CD14-positive monocyte (primary cell): Measurements from ENCODE around the gene MAML3. TPM values are rescaled to one million over a fixed set of nuclear protein-coding genes. Genes with fewer than 3 reads are reported as not detected.
A peak's percentile ranks its signal among the peaks of the same experiment; 100 is the strongest.

Experiments
- DNase-seq, 3 donors: peaks; one replicate each; pipeline ENCODE4 v3.0.0-alpha.2; 2011 to 2022
- H2AFZ ChIP-seq: 2 replicates; pipeline ENCODE4 v1.6.0; 2012; ENCODE audit warnings: mild to moderate bottlenecking, low read depth, low read length, inconsistent platforms; ENCODE audit not compliant: insufficient read depth, poor library complexity, severe bottlenecking
- H3K27ac ChIP-seq, 2 donors: 1 replicate in 1 of 2; 2 replicates in 1 of 2; pipeline ENCODE4 v1.5.1; 2012 to 2013; ENCODE audit warnings: low read length in 2 of 2, control low read depth in 1 of 2, inconsistent platforms in 1 of 2, low read depth in 1 of 2, mild to moderate bottlenecking in 1 of 2
- H3K27me3 ChIP-seq, 2 donors: one replicate each; pipeline versions ENCODE4 v1.6.0 to v1.6.1; 2011 to 2013; ENCODE audit warnings: low read length in 2 of 2; ENCODE audit not compliant: control insufficient read depth in 2 of 2, insufficient read depth in 2 of 2
- H3K36me3 ChIP-seq, 2 donors: replicated peaks in 1 of 2; 1 replicate in 1 of 2; 2 replicates in 1 of 2; pipeline versions ENCODE4 v1.5.1 to v1.6.1; 2012 to 2013; ENCODE audit warnings: low read length in 2 of 2, control low read depth in 1 of 2, inconsistent platforms in 1 of 2, mild to moderate bottlenecking in 1 of 2; ENCODE audit not compliant: insufficient read depth in 2 of 2, control insufficient read depth in 1 of 2
- H3K4me1 ChIP-seq, 2 donors: 1 replicate in 1 of 2; 2 replicates in 1 of 2; pipeline versions ENCODE4 v1.5.1 to v1.6.1; 2012 to 2013; ENCODE audit warnings: low read length in 2 of 2, control low read depth in 1 of 2, inconsistent platforms in 1 of 2, mild to moderate bottlenecking in 1 of 2, moderate library complexity in 1 of 2; ENCODE audit not compliant: insufficient read depth in 2 of 2, control insufficient read depth in 1 of 2
- H3K4me2 ChIP-seq: replicated peaks from 2 replicates; pipeline ENCODE3; 2012; ENCODE audit warnings: low read length, moderate library complexity, mild to moderate bottlenecking; ENCODE audit not compliant: poor library complexity, severe bottlenecking; ENCODE audit errors: extremely low read depth
- H3K4me3 ChIP-seq, 3 experiments: fragments of 200-600 bp in 1 of 3; sonication (generic) in 1 of 3; replicated peaks in 1 of 3; 1 replicate in 2 of 3; 2 replicates in 1 of 3; pipeline ENCODE4 v1.5.1; 2011 to 2013; ENCODE audit warnings: low read length in 3 of 3, mild to moderate bottlenecking in 3 of 3, control low read depth in 2 of 3, low read depth in 2 of 3, inconsistent platforms in 1 of 3, moderate library complexity in 1 of 3
- H3K79me2 ChIP-seq: 2 replicates; pipeline ENCODE4 v1.6.0; 2012; ENCODE audit warnings: mild to moderate bottlenecking, control low read depth, inconsistent platforms, low read length, moderate library complexity; ENCODE audit not compliant: insufficient read depth
- H3K9ac ChIP-seq: 2 replicates; pipeline ENCODE4 v1.6.0; 2017; ENCODE audit warnings: low read length, mild to moderate bottlenecking; ENCODE audit not compliant: insufficient read depth, poor library complexity, severe bottlenecking
- H3K9me3 ChIP-seq, 2 donors: replicated peaks in 1 of 2; 1 replicate in 1 of 2; 2 replicates in 1 of 2; pipeline versions ENCODE4 v1.5.1 to v1.6.1; 2012 to 2013; ENCODE audit warnings: low read length in 2 of 2, control low read depth in 1 of 2; ENCODE audit not compliant: control insufficient read depth in 1 of 2, insufficient read depth in 1 of 2
- H4K20me1 ChIP-seq: 2 replicates; pipeline ENCODE4 v1.6.0; 2012; ENCODE audit warnings: mild to moderate bottlenecking, low read length, control low read depth, moderate library complexity; ENCODE audit not compliant: insufficient read depth
- H3K27ac Mint-ChIP-seq, 7 donors: one replicate each; pipeline ENCODE4 v1.8.0; 2020; ENCODE audit warnings: mild to moderate bottlenecking in 7 of 7, mixed read lengths in 7 of 7, moderate library complexity in 6 of 7, inconsistent platforms in 2 of 7
- H3K27me3 Mint-ChIP-seq, 3 donors: one replicate each; pipeline ENCODE4 v1.8.0; 2021 to 2022; ENCODE audit warnings: low read depth in 3 of 3, mild to moderate bottlenecking in 3 of 3, mixed read lengths in 3 of 3, moderate library complexity in 3 of 3, inconsistent platforms in 1 of 3
- H3K36me3 Mint-ChIP-seq, 2 donors: one replicate each; pipeline ENCODE4 v1.8.0; 2020; ENCODE audit warnings: mixed read lengths in 2 of 2, inconsistent platforms in 1 of 2, mild to moderate bottlenecking in 1 of 2
- H3K4me1 Mint-ChIP-seq: one replicate; pipeline ENCODE4 v1.8.0; 2020; ENCODE audit warnings: mild to moderate bottlenecking, mixed read lengths
- H3K4me3 Mint-ChIP-seq, 2 donors: one replicate each; pipeline ENCODE4 v1.8.0; 2020; ENCODE audit warnings: mild to moderate bottlenecking in 2 of 2, mixed read lengths in 2 of 2, moderate library complexity in 1 of 2
- H3K9me3 Mint-ChIP-seq, 7 donors: one replicate each; pipeline ENCODE4 v1.8.0; 2020 to 2022; ENCODE audit warnings: mixed read lengths in 7 of 7, mild to moderate bottlenecking in 6 of 7, moderate library complexity in 6 of 7, inconsistent platforms in 2 of 7
- CTCF ChIP-seq: fragments of 200-600 bp; IDR thresholded peaks from one replicate; pipeline ENCODE4 v1.8.0; 2022; ENCODE audit warnings: antibody characterized with exemption, mild to moderate bottlenecking
- WGBS: methylation state at CpG from one replicate; pipeline ENCODE4 v1.1.5; 2013; ENCODE audit warnings: missing lambda C conversion rate; ENCODE audit not compliant: insufficient coverage; 5-methylcytosine and 5-hydroxymethylcytosine counted together
- intact Hi-C, 2 donors: fragments of 100-400 bp; cut with micrococcal nuclease; formaldehyde crosslinking; loops; one replicate each; pipeline versions ENCODE4 v1.15.0 to v1.15.1; 2023
- polyA plus RNA-seq, 3 donors: library from polyadenylated mRNA; depleted of rRNA in 1 of 3; unstranded in 2 of 3; stranded (reverse) in 1 of 3; fragments of 300-500 nt in 2 of 3; fragments of >200 nt in 1 of 3; fragmentation: Illumina TruSeq in 2 of 3; gene quantifications; 1 replicate in 2 of 3; 2 replicates in 1 of 3; pipeline ENCODE4 v1.2.3, GENCODE V29; 2012 to 2021

Gene MAML3
- polyA plus RNA-seq, 3 donors = 1.5 to 6.5 (median 2.3) TPM

- Histone ChIP-seq H3K4me2 (peak overlapping the region; percentile 33), H2AFZ (no peak overlapping the region), H3K27ac (no peak overlapping the region), H3K9ac (no peak overlapping the region), H3K4me1 (peaks cover 0 to 5% of the 10 kb centered on the region in 2 donors), H3K9me3 (no peaks in the 10 kb centered on the region), H3K27me3 (no peaks in the 10 kb centered on the region), H4K20me1 (peaks cover 22% of the 10 kb centered on the region), H3K4me3 (no peak overlapping the region), H3K79me2 (peaks cover 14% of the 10 kb centered on the region), H3K36me3 (no peaks in the 10 kb centered on the region)
- DNase-seq = no peak
- H3K27ac Mint-ChIP-seq = no peak overlapping the region
- no peaks in the 10 kb centered on the region for H3K9me3 Mint-ChIP-seq
- intact Hi-C loops = loop anchor here in 1 of 2 donors (10.0 kb wide), 1 partner anchor 270 kb away; no protein-coding TSS in a partner anchor
- peaks cover 0 to 4% (median 2%) of the 10 kb centered on the region in 3 donors for H3K27me3 Mint-ChIP-seq
- H3K36me3 Mint-ChIP-seq = peaks cover 0 to 7% of the 10 kb centered on the region in 2 donors
- no CpG with 5 or more reads among the region's 2 CpGs for WGBS
- H3K4me1 Mint-ChIP-seq = peaks cover 22% of the 10 kb centered on the region
- no peak overlapping the region for H3K4me3 Mint-ChIP-seq
- TF ChIP-seq CTCF = no peak
Measured at GRCh38 chr4:140004922-140005627, 148.9 kb downstream of the MAML3 start.

GRCh38 chr4:140004549-140004895 is 149.5 kb downstream of the MAML3 start:
- H4K20me1 ChIP-seq = peaks cover 22% of the 10 kb centered on the region
- no peaks in the 10 kb centered on the region for H3K9me3 Mint-ChIP-seq
- peaks cover 0 to 5% of the 10 kb centered on the region in 2 donors for H3K4me1 ChIP-seq
- no peaks in the 10 kb centered on the region for H3K36me3 ChIP-seq
- H3K4me3 Mint-ChIP-seq = peak overlapping the region; percentile 44 to 56
- no peak overlapping the region for H3K9ac ChIP-seq
- TF ChIP-seq CTCF = no peak
- peaks cover 22% of the 10 kb centered on the region for H3K4me1 Mint-ChIP-seq
- WGBS = 80% methylated on average over 14 of the region's 14 CpGs
- peaks cover 0 to 7% of the 10 kb centered on the region in 2 donors for H3K36me3 Mint-ChIP-seq
- intact Hi-C loops = loop anchor here in 1 of 2 donors (10.0 kb wide), 1 partner anchor 270 kb away; no protein-coding TSS in a partner anchor
- H3K79me2 ChIP-seq = peaks cover 14% of the 10 kb centered on the region
- no peak for DNase-seq
- no peak overlapping the region for H2AFZ ChIP-seq
- H3K27ac Mint-ChIP-seq = peak overlapping the region in 1 of 7 donors; percentile 40
- H3K4me3 ChIP-seq = no peak overlapping the region
- H3K27me3 ChIP-seq = no peaks in the 10 kb centered on the region
- no peak overlapping the region for H3K27ac ChIP-seq
- H3K9me3 ChIP-seq = no peaks in the 10 kb centered on the region
- peaks cover 0 to 4% (median 2%) of the 10 kb centered on the region in 3 donors for H3K27me3 Mint-ChIP-seq
- peak overlapping the region; percentile 33 for H3K4me2 ChIP-seq
